ENCODE data around the gene FXYD1.
A peak's percentile ranks its signal among the peaks of the same experiment; 100 is the strongest.
"Not testable (repeated sequence)": the region's sequence is repeated elsewhere in the genome, so short reads cannot be mapped to it uniquely, and the experiment has no call there.

The FXYD1 gene

GRCh38 chr19:35151273-35152065 is 12.8 kb downstream of the FXYD1 start:
- no peak for TF ChIP-seq CTCF (IDR thresholded peaks at IDR 0.05; ENCODE audit: control insufficient read depth, insufficient read depth, low read depth, low read length, missing control alignments)
- no peak for DNase-seq (ENCODE audit: low read depth)
- H3K4me3 ChIP-seq (ENCODE audit: control insufficient read depth, low read depth, low read length), result no peak overlapping the region

GRCh38 chr19:35153129-35153522 is 14.5 kb downstream of the FXYD1 start:
- DNase-seq (ENCODE audit: low read depth); H3K4me3 ChIP-seq (ENCODE audit: control insufficient read depth, low read depth, low read length): not testable (repeated sequence)

- peak; percentile 69 for TF ChIP-seq CTCF (IDR thresholded peaks at IDR 0.05; ENCODE audit: control insufficient read depth, insufficient read depth, low read depth, low read length, missing control alignments)
- no peak for DNase-seq (ENCODE audit: low read depth)
- peak overlapping the region; percentile 100 for H3K4me3 ChIP-seq (ENCODE audit: control insufficient read depth, low read depth, low read length)
These were observed 15.3 kb downstream of the FXYD1 start for GRCh38 chr19:35153701-35154524.

GRCh38 chr19:35154525-35155406 is 16.1 kb downstream of the FXYD1 start, which contains the start of gene FXYD5:
FXYD5 (plus strand) TSS chr19:35154735; CDS start chr19:35155551, 816 bp downstream.
- DNase-seq (ENCODE audit: low read depth), result peak; percentile 49
- peak within 1 kb of the TSS; percentile 100 for H3K4me3 ChIP-seq (ENCODE audit: control insufficient read depth, low read depth, low read length)
- no peak for TF ChIP-seq CTCF (IDR thresholded peaks at IDR 0.05; ENCODE audit: control insufficient read depth, insufficient read depth, low read depth, low read length, missing control alignments)

GRCh38 chr19:35155441-35155840 is 16.8 kb downstream of the FXYD1 start:
- H3K4me3 ChIP-seq (ENCODE audit: control insufficient read depth, low read depth, low read length), result peak overlapping the region; percentile 100
- TF ChIP-seq CTCF (IDR thresholded peaks at IDR 0.05; ENCODE audit: control insufficient read depth, insufficient read depth, low read depth, low read length, missing control alignments), result no peak
- no peak for DNase-seq (ENCODE audit: low read depth)

- no peak for TF ChIP-seq CTCF (IDR thresholded peaks at IDR 0.05; ENCODE audit: control insufficient read depth, insufficient read depth, low read depth, low read length, missing control alignments)
- no peak for DNase-seq (ENCODE audit: low read depth)
- peak overlapping the region; percentile 100 for H3K4me3 ChIP-seq (ENCODE audit: control insufficient read depth, low read depth, low read length)
These were observed 17.5 kb downstream of the FXYD1 start for GRCh38 chr19:35155981-35156672.

Data from AG09309 (cell line).